HepG2 (cell line): ENCODE measurements around the gene RNF13. TPM values are rescaled to one million over a fixed set of nuclear protein-coding genes. Genes with fewer than 3 reads are reported as not detected.
A peak's percentile ranks its signal among the peaks of the same experiment; 100 is the strongest.

ENCODE experiments used
- CREM ChIP-seq, 2 experiments: sonication (generic) in 1 of 2; formaldehyde crosslinking in 1 of 2; IDR thresholded peaks; 2 replicates each; pipeline versions ENCODE4 v1.4.0 to v1.6.1; 2016 to 2020; ENCODE audit warnings: antibody characterized with exemption in 1 of 2, mild to moderate bottlenecking in 1 of 2, missing genetic modification reagents in 1 of 2
- DMAP1 ChIP-seq: IDR thresholded peaks from 2 replicates; pipeline ENCODE4 v1.6.1; 2016
- EEA1 ChIP-seq: sonication (generic); formaldehyde crosslinking; IDR thresholded peaks from 2 replicates; pipeline ENCODE4 v1.5.1; 2020; ENCODE audit warnings: mild to moderate bottlenecking, missing genetic modification reagents, borderline replicate concordance
- GABPB1 ChIP-seq: IDR thresholded peaks from 2 replicates; pipeline ENCODE4 v1.6.1; 2016; ENCODE audit warnings: mild to moderate bottlenecking, missing genetic modification reagents, moderate library complexity, missing compliant biosample characterization
- HDAC2 ChIP-seq: sonication (generic); formaldehyde crosslinking; IDR thresholded peaks from 2 replicates; pipeline ENCODE4 v1.4.0; 2020; ENCODE audit warnings: missing genetic modification reagents
- HES4 ChIP-seq: sonication (generic); formaldehyde crosslinking; IDR thresholded peaks from 2 replicates; pipeline ENCODE4 v1.9.0; 2021; ENCODE audit warnings: mild to moderate bottlenecking, missing genetic modification reagents, borderline replicate concordance
- HOMEZ ChIP-seq: IDR thresholded peaks from 2 replicates; pipeline ENCODE4 v1.6.1; 2016; ENCODE audit warnings: low read depth
- NCOA2 ChIP-seq: sonication (generic); formaldehyde crosslinking; IDR thresholded peaks from 2 replicates; pipeline ENCODE4 v1.8.0; 2022; ENCODE audit warnings: inconsistent platforms
- RFXANK ChIP-seq: IDR thresholded peaks from 2 replicates; pipeline ENCODE4 v1.6.1; 2016
- SCMH1 ChIP-seq: sonication (generic); formaldehyde crosslinking; IDR thresholded peaks from 2 replicates; pipeline ENCODE4 v1.9.0; 2021; ENCODE audit warnings: missing genetic modification reagents, mild to moderate bottlenecking, borderline replicate concordance
- SNAPC4 ChIP-seq: sonication (generic); formaldehyde crosslinking; IDR thresholded peaks from 2 replicates; pipeline ENCODE4 v1.4.0; 2020; ENCODE audit warnings: mild to moderate bottlenecking, missing genetic modification reagents
- TEAD3 ChIP-seq: optimal IDR thresholded peaks from 2 replicates; pipeline ENCODE3; 2016; ENCODE audit warnings: borderline replicate concordance
- YEATS2 ChIP-seq: sonication (generic); formaldehyde crosslinking; IDR thresholded peaks from 2 replicates; pipeline ENCODE4 v1.4.0; 2020; ENCODE audit warnings: missing genetic modification reagents, borderline replicate concordance
- ZNF180 ChIP-seq: sonication (generic); formaldehyde crosslinking; IDR thresholded peaks from 2 replicates; pipeline ENCODE4 v1.4.0; 2020; ENCODE audit warnings: low read depth, missing genetic modification reagents, borderline replicate concordance
- ZNF383 ChIP-seq: sonication (generic); formaldehyde crosslinking; IDR thresholded peaks from 2 replicates; pipeline ENCODE4 v1.4.0; 2020; ENCODE audit warnings: missing genetic modification reagents, mild to moderate bottlenecking, borderline replicate concordance
- ZNF496 ChIP-seq: sonication (generic); formaldehyde crosslinking; IDR thresholded peaks from 2 replicates; pipeline ENCODE4 v1.8.1; 2023; ENCODE audit warnings: mild to moderate bottlenecking, moderate library complexity, missing genetic modification reagents; ENCODE audit not compliant: insufficient replicate concordance
- ZNF563 ChIP-seq: sonication (generic); formaldehyde crosslinking; IDR thresholded peaks from 2 replicates; pipeline ENCODE4 v1.8.0; 2022; ENCODE audit warnings: mild to moderate bottlenecking, moderate library complexity, missing genetic modification reagents
- ZNF567 ChIP-seq: sonication (generic); formaldehyde crosslinking; IDR thresholded peaks from 2 replicates; pipeline ENCODE4 v1.8.1; 2023; ENCODE audit warnings: mild to moderate bottlenecking, missing genetic modification reagents, borderline replicate concordance
- ZNF878 ChIP-seq: sonication (generic); formaldehyde crosslinking; IDR thresholded peaks from 2 replicates; pipeline ENCODE4 v1.8.1; 2023; ENCODE audit warnings: mild to moderate bottlenecking, missing genetic modification reagents, moderate library complexity
- polyA plus RNA-seq, 8 experiments: library from polyadenylated mRNA; depleted of rRNA in 3 of 8; stranded (reverse) in 7 of 8; unstranded in 1 of 8; fragments of >200 nt; fragmentation: Illumina TruSeq in 4 of 8; extraction: Trizol in 4 of 8; gene quantifications; 2 replicates each; pipeline versions ENCODE4 v1.2.1 to v1.2.3, GENCODE V29; 2011 to 2016; ENCODE audit warnings: low read depth in 4 of 8, missing spikeins in 1 of 8, mixed read lengths in 1 of 8; ENCODE audit not compliant: insufficient read depth in 1 of 8
- total RNA-seq, 5 experiments: library from RNA; depleted of rRNA; stranded (reverse); fragments of >200 nt; fragmentation: Illumina TruSeq; extraction: Trizol; gene quantifications; 2 replicates each; pipeline ENCODE4 v1.2.3, GENCODE V29; 2016; ENCODE audit warnings: low read depth in 1 of 5
- TF ChIP-seq, protein P1 (sequence below): sonication (generic); formaldehyde crosslinking; IDR thresholded peaks from 2 replicates; pipeline ENCODE4 v1.8.0; 2022; ENCODE audit warnings: missing genetic modification reagents, low read depth, mild to moderate bottlenecking, borderline replicate concordance
- TF ChIP-seq, protein P2 (sequence below): sonication (generic); formaldehyde crosslinking; IDR thresholded peaks from 2 replicates; pipeline ENCODE4 v1.9.0; 2021; ENCODE audit warnings: missing genetic modification reagents, borderline replicate concordance

The RNF13 gene
- total and polyA plus RNA-seq, 2 of the 13 experiments (the other 11 are each of a cell fraction or from before 2014, with no cell fraction given) = 39.8 to 46.0 TPM

- TF ChIP-seq SNAPC4 (CRISPR knock-in tag) (no peak), ZNF878 (no peak), CREM (IDR thresholded peaks at IDR 0.05) (peak; percentile 49; the same call in 1 of the 2 replicates), CREM (CRISPR knock-in tag; IDR thresholded peaks at IDR 0.05) (no peak), HES4 (CRISPR knock-in tag) (no peak), DMAP1 (CRISPR knock-in tag) (0 out of 2 replicates have a peak, but pooled peaks have one; percentile 12), SCMH1 (CRISPR knock-in tag) (no peak), NCOA2 (peak; percentile 57; the same call in 1 of the 2 replicates), YEATS2 (CRISPR knock-in tag) (no peak), TEAD3 (peak; percentile 48), GABPB1 (CRISPR knock-in tag) (no peak), ZNF383 (CRISPR knock-in tag) (no peak), HDAC2 (CRISPR knock-in tag) (peak; percentile 91), HOMEZ (peak; percentile 95), ZNF496 (no peak), ZNF567 (CRISPR knock-in tag) (no peak), RFXANK (CRISPR knock-in tag) (no peak), EEA1 (no peak), ZNF563 (CRISPR knock-in tag) (no peak), ZNF180 (no peak)
- TF ChIP-seq, protein P1, sequence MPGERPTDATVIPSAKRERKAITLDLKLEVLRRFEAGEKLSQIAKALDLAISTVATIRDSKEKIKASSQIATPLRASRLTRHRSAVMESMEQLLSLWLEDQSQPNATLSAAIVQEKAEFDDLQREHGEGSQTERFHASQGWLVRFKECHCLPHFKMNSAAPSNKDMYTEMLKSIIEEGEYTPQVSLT (CRISPR knock-in tag) = no peak
- TF ChIP-seq, protein P2, sequence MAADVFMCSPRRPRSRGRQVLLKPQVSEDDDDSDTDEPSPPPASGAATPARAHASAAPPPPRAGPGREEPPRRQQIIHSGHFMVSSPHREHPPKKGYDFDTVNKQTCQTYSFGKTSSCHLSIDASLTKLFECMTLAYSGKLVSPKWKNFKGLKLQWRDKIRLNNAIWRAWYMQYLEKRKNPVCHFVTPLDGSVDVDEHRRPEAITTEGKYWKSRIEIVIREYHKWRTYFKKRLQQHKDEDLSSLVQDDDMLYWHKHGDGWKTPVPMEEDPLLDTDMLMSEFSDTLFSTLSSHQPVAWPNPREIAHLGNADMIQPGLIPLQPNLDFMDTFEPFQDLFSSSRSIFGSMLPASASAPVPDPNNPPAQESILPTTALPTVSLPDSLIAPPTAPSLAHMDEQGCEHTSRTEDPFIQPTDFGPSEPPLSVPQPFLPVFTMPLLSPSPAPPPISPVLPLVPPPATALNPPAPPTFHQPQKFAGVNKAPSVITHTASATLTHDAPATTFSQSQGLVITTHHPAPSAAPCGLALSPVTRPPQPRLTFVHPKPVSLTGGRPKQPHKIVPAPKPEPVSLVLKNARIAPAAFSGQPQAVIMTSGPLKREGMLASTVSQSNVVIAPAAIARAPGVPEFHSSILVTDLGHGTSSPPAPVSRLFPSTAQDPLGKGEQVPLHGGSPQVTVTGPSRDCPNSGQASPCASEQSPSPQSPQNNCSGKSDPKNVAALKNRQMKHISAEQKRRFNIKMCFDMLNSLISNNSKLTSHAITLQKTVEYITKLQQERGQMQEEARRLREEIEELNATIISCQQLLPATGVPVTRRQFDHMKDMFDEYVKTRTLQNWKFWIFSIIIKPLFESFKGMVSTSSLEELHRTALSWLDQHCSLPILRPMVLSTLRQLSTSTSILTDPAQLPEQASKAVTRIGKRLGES (CRISPR knock-in tag) = no peak
Measured at GRCh38 chr3:149843502-149843901, 30.5 kb downstream of the RNF13 start (continued).
